GM12875 (cell line): ENCODE measurements around the gene TMEM219.
"Not testable (repeated sequence)": the region's sequence is repeated elsewhere in the genome, so short reads cannot be mapped to it uniquely, and the experiment has no call there.

ENCODE experiments used
- H3K4me3 ChIP-seq: one replicate; pipeline ENCODE4 v1.5.1; 2011; ENCODE audit warnings: low read depth, low read length, control low read depth
- TF ChIP-seq, protein P1 (sequence below): IDR thresholded peaks from 2 replicates; pipeline ENCODE4 v1.5.1; 2011; ENCODE audit warnings: low read depth, mild to moderate bottlenecking, control low read depth, inconsistent platforms, low read length, moderate library complexity, borderline replicate concordance; ENCODE audit not compliant: insufficient read depth

Gene TMEM219

DNA sequence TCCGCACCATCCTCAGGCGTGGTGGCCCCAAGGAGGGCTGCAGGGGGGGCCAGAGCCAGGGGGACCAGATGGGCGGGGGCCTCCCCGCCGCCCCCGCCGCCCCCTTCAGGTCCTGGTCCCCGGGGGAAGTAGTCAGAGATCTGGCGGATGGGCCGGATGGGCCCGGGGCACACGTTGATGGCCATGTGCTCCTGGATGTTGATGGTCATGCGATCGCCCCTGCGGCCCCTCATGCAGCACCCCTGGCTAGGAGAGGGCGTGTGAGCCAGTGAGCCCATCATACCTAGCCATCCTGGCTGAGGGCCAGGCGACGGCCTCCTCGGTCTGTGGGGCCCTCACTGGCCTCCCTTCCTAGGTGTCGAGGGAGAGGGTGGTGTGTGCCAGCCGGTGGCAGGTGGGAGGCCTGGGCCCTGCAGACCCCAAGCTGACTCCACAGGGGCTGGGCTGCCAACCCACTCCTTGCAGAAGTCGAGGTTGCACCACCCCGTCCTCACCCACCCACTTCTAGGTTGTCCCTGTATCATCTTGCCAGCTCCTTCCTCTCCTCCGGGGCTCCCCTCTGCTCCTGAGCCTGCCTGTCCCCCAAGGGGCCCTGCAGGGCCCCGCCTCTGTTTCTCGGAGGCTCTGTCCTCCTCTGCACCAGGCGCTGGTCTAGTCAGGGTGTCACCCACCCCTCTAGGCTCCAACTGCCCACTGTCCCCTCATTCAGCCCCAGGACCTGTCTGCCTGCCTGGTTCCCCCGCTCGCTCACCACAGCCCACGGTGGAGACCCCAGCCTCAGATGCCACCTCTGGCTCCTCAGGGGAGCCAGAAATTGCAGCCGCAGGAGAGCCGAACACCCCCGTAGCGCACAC lies 48.3 kb downstream of the TMEM219 start:
- TF ChIP-seq, protein P1, sequence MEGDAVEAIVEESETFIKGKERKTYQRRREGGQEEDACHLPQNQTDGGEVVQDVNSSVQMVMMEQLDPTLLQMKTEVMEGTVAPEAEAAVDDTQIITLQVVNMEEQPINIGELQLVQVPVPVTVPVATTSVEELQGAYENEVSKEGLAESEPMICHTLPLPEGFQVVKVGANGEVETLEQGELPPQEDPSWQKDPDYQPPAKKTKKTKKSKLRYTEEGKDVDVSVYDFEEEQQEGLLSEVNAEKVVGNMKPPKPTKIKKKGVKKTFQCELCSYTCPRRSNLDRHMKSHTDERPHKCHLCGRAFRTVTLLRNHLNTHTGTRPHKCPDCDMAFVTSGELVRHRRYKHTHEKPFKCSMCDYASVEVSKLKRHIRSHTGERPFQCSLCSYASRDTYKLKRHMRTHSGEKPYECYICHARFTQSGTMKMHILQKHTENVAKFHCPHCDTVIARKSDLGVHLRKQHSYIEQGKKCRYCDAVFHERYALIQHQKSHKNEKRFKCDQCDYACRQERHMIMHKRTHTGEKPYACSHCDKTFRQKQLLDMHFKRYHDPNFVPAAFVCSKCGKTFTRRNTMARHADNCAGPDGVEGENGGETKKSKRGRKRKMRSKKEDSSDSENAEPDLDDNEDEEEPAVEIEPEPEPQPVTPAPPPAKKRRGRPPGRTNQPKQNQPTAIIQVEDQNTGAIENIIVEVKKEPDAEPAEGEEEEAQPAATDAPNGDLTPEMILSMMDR, result no peak
- H3K4me3 ChIP-seq, result no peak overlapping the region

DNA sequence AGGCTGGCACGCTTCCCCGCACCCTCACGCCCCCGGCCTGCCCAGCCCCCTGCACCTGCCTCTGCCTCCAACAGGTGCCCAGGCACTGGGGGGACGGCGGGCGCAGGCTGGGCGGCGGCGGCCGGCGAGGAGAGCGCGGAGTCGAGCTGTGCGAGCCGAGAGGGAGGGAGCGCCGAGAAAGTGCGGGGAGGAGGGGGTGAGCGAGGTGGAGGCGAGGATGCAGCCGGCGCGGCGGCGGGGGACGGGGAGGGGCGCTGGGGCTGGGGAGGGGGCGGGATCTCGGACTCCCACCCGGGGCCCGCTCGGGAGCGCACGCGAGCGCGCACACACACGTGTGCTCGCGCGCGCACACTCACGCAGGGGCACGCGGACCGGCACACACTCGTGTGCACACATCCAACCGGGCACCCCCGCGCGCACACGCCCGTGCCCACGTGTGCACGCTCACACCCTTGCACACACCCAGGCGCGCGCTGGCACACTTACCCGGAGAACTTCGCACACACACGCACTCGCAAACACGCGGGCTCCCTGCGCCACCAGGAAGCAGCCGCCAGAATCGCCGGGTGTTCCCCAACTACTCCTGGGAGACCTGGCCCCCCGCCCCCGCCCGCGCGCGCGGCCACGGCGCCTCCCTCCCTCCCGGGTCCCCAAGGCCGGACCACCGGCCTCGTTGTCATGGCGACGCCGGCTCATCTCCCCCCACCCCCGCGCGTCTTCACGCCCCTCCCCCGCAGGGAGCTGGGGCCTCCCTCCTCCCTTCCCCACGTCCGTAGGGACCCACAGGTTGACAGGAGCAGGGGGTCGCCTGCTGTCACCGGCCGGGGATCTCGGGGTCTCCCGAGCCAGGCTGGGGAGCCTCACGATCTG lies 49.2 kb downstream of the TMEM219 start, which contains the start of gene DOC2A:
Gene DOC2A (minus strand): TSS at position 184 of the 870 bp plus-strand sequence. CDS start 805 bp downstream, outside the sequence.
- TF ChIP-seq, protein P1, result no peak
- H3K4me3 ChIP-seq, result peak within 1 kb of the TSS; percentile 27

DNA sequence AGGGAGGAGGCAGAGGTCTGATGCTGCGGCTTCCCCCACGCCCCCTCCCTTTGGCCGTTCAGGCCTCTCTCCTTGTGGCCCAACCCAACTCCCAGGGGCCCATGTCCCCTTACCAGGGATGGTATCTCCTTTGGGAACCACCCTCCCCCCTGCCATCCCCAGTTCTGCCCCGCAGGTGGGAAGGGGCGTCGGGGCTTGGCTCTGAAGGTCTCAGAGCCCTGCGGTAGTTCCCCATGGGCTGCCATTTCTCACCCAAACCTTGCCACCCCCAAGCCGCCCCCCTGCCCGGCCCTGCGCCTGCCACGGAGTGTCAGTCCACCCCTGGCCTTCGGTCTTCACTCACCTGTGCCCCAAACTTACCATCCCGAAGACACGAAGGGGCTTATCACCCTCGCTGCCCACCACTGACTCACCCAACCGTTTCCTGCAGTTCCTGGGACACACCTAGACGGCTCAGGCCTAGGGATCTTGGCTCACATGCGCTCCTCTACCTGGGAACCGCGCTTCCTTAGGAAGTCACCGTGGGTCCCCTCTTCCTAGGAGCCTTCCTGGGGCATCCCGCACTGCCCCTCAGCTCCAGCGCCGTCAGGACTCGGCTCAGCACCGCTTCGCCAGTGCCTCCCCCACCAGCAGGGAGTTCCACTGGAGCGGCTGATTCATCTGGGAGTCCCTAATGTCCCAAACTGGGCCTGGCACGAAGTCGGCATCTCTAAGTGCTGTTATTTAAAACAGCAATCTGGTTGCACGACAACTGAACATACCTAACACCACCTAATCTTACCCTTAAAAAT lies 50.0 kb downstream of the TMEM219 start:
- no peak overlapping the region for H3K4me3 ChIP-seq
- TF ChIP-seq, protein P1, result no peak

GRCh38 chr16:30012598-30012997 lies 50.7 kb downstream of the TMEM219 start:
- H3K4me3 ChIP-seq, result not testable (repeated sequence)

- H3K4me3 ChIP-seq, result not testable (repeated sequence)
Observed at GRCh38 chr16:30015450-30015849, 53.6 kb downstream of the TMEM219 start.

GRCh38 chr16:30016555-30017276 lies 54.8 kb downstream of the TMEM219 start:
- TF ChIP-seq, protein P1, result no peak
- no peak overlapping the region for H3K4me3 ChIP-seq

DNA sequence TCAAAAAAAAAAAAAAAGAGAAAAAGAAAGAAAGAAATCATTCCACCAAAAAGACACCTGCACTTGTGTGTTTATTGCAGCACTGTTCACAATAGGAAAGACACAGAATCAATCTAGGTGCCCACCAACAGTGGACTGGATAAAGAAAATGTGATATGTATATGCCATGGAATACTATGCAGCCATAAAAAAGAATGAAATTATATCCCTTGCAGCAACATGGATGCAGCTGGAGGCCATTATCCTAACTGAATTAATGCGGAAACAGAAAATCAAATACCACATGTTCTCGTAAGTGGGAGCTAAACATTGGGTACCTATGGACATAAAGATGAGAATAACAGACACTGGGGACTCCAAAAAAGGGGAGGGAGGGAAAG lies 55.4 kb downstream of the TMEM219 start:
- TF ChIP-seq, protein P1, result no peak
- H3K4me3 ChIP-seq, result no peak overlapping the region

DNA sequence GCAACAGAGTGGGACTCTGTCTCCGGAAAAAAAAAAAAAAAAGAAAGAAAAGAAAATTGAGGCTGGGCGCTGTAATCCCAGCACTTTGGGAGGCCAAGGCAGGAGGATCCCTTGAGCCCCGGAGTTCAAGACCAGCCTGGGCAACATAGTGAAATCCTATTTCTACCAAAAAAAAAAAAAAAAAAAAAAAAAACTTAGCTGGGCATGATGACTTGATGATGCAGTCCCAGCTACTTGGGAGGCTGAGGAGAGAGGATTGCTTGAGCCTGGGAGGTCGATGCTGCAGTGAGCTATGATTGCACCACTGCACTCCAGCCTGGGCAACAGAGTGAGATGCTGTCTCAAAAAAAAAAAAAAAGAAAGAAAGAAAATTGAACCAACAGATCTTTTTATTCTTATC lies 56.1 kb downstream of the TMEM219 start:
- H3K4me3 ChIP-seq, result not testable (repeated sequence)
